ENCODE results near the gene C18orf63.

Gene C18orf63

DNA sequence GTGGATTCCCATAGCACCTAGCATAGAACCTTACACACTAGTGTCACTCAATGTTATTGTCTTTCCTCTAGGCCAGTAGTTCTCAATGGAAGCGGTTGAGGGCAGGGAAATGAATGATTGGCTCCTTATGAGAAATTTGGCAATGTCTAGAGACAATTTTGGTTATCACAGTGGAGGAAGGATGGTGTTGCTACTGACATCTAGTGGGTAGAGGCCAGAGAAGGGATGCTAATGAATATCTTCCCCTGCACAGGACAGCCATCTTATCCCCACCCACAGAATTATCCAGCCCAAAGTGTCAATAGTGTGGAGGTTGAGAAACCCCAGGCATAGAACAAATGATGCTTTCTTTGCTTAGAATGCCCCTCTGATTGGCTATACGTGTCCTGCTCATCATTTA lies 15.8 kb downstream of the C18orf63 start:
- peak in 1 of 2 experiments; percentile 42 for DNase-seq

DNA sequence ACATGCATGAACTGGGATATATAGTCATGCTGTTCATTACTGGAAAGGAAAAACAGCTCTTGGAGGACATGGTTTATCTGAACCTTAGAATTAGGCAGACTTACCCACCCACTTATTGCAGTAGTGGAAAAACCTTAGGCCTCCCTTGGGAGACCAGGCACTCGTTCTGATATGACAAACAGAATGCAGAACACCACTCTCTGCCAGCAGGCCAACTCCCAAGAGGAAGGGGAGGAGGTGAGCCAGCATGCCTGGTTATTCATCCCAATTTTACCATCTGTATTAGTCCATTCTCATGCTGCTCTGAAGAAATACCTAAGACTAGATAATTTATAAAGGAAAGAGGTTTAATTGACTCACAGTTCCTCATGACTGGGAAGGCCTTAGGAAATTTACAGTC lies 17.5 kb downstream of the C18orf63 start:
- DNase-seq, result no peak

DNA sequence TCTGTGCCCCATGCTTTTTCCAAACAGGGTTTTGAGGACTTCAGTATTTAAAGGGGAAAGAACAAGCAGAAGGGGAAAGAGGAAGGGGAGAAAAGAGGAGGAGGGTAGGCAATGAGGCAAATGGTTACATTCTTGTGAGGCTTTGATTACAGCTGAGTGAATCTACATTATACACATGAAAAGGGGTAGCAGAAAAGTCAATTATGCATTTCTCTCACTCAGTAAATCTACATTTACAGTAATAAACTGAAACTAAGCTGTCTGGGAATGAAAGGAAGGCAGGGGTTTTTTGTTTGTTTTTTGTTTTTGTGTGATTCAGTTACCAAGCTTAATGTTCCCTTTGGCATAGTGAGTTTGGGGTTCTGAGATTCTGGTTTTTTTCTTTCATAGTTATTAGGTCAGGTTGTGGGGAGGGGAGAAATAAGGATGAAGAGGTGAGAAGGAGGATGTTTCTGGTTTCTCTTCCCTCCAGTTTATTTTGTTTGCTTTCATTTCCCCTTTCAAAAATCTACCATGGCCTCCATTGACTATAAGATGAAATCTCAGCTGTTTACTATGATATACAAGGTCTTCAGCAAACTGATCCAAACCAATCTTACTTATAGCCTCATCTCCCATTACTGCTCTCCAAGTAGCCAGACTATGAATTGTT lies 18.7 kb downstream of the C18orf63 start:
- DNase-seq, result no peak

DNA sequence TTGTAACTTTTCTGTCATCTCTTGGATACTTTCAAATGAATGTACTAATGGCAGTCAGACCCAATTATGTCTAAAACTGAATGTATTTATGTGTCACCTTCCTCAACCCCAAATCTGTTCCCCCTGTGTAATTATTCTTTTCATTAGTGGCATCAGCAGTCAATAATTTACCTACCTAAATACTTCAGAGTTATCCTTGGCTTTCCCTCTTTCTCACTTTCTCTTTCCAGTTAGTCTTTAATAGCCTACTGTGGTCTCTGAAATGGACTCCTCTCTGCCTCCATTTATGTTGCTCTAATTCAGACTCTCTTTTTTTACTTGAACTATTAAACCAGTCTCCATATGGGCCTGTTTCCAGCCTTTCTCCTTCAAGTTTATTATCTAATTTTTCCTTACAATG lies 21.0 kb downstream of the C18orf63 start:
- no peak for DNase-seq

DNA sequence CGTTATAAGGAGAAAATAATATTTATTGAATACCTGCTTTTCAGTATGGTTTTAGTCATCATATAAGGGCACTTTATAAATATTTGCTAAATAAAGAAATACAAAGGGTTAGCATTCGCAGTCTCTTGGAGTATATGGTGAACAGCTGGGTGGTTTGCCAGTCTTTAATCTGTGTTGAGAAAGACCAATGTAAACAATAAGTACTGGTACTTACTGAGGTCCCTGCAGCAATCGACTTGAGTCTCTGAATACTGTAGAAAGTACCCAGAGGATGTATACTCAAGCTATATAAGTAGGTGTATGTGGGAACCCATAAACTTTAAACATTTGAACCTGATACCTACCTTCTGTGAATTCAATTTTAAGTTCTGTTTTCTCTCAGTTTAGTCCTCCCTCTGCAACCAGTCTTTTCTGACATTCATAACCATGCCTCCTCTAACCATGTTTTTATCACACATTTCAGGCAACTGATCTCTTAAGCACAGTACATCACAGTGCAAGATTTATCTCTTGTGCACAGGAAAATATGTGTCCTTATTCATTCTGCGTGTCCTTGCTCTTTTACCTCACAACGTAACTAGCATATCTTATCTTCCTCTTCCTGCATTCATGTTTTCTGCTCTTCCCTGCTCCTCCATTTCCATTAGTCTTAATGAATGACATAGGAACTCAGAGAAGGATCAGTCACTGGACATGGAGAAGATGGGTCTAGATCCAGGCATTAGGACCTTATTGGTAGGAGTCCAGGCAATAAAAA lies 21.7 kb downstream of the C18orf63 start:
- DNase-seq, result no peak

GRCh38 chr18:74337912-74338309 lies 22.3 kb downstream of the C18orf63 start:
- no peak for DNase-seq

- DNase-seq, result peak; percentile 45 to 70
Measured at GRCh38 chr18:74342416-74343043, 26.9 kb downstream of the C18orf63 start.

- DNase-seq, result no peak
Measured at GRCh38 chr18:74346206-74346605, 30.6 kb downstream of the C18orf63 start.

GRCh38 chr18:74348581-74348980 lies 32.9 kb downstream of the C18orf63 start:
- no peak for DNase-seq

DNA sequence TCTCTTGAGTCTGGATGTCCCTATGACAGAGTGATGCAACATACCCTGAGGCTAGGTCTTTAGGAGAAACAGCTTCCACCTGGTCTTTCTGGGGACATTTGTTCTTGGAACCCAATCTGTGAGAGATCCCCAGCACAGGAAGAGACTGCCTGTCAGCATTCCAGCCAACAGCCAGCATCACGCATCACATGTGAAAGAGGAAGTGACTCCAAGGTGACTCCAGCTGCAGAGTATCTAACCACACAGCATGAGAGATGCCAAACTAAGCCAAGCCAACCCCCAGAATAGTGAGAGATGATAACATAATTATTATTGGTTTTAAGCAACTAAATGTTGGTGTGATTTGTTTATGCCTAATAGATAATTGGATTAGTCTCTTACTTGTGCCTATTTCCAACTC lies 35.7 kb downstream of the C18orf63 start:
- peak; percentile 24 to 39 for DNase-seq

DNA sequence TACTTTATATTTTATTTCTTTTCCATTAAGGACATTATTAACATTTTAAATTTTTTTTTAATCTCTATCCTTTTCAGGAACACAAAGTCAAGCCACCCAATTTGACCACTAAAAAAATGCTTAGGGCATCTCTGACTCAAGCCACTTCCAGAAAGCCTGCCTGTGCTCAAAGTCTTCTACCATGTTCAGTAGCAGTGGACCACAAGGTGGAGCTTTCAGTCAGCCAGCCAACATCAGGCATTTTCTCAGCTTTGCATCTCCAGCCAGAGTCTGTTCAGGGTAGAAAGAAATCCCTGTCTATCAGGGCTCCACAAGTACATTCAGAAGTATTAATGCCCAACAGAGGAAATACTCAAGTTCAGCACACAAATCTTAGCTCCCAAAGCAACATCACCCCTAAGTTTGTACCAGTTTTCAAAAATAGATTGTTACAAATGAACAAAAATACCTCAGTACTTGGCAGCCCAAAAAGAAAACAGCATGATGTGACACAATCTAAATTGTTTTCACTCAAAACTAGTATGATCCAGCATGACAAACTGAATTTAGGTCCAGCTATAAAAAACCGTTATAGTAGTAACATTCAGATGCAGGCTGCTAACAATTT lies 37.6 kb downstream of the C18orf63 start:
- peak; percentile 46 to 67 for DNase-seq

DNA sequence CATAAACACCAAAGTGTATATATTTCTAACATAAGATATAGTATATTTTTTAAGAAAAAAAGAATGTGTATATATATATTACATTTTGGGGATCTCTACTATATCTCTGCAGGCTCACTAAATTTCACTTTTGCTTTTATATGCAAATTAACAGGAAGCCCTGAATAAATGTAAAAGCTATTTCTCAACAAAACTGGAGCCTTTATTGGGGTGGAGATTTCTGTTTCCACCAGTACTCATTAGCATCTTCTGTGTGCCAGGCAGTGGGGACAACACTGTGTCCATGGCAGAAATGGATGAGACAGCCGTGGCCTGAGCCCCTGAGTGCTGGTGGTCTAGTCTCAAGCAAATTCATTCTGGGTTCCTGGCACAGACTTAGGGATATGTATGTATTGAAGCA lies 41.3 kb downstream of the C18orf63 start:
- DNase-seq, result no peak

GRCh38 chr18:74360852-74361655 lies 45.4 kb downstream of the C18orf63 start:
- DNase-seq, result no peak

GRCh38 chr18:74367905-74368304 lies 52.3 kb downstream of the C18orf63 start:
- no peak for DNase-seq

DNA sequence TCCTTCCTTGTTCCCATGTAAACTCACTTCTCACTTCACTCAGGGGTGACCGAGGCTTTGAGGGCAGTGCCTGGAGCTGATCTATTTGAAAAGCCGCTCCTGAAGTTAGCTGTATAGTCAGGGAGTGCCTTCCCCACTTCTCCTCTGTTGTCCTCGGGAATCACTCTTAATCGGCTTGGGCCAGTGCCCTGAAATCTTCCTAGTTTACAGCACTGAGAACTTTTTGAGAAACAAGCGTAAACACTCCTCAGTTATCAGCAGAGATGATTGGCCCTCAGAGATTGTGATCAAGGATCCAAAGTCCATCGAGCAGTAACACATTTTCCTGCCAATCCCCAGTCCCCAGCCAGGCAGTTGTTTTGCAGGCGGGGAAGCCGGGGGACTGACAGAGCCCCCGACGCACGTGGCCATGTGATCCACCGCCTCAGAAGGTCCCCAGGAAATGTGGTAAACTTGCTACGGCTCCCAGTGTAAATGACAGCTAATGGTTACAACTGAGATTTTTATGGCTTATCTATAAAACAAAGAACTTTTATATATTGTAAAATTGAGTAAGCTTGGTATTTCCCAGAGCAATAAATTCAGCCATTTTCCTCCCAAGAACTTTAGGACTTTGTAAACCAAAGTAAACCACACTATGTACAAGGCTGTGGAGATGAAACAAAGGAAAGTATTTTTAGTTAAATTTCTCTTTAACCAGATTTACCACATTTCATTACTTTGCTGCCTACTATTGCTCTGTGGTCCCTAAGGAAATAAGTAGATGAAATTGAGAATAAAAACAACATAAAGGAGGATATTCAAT lies 53.5 kb downstream of the C18orf63 start:
- DNase-seq, result no peak

DNA sequence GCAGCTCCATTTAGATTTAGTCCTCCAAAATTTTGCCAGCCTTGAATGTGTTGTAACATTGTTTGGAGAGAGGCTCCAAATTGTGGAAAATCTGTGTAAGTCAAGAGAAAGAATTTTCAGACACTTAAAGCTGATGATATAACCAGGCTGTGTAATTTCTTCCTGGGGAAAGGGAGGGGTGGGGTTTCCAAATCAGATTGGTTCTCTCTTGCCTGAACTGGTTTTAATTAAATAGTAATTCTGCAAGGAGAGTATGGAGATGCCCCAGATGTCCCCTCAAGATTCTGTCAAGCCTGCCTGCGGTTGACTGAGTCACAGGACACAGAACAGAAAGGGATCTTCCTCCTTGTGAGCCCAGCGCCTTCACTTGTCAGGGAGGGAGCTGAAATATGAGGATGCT lies 54.5 kb downstream of the C18orf63 start:
- no peak for DNase-seq

DNA sequence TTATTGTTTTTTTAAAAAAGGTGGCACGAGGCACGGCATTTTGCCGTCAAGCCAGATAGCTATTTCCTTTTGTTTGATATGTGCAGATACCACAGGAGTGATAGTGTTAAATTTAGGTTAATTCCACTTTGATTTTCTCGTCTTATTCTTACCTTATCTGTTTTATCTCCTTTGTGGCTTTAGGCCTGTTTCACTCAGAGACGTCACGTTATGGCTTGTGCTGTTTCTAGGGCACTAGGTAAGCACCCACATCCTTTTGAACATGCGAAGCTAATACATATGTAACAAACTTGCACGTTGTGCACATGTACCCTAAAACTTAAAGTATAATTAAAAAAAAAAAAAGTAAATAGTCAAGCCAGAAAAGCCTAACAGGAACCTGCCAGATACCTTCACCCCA lies 57.8 kb downstream of the C18orf63 start:
- DNase-seq, result no peak

DNA sequence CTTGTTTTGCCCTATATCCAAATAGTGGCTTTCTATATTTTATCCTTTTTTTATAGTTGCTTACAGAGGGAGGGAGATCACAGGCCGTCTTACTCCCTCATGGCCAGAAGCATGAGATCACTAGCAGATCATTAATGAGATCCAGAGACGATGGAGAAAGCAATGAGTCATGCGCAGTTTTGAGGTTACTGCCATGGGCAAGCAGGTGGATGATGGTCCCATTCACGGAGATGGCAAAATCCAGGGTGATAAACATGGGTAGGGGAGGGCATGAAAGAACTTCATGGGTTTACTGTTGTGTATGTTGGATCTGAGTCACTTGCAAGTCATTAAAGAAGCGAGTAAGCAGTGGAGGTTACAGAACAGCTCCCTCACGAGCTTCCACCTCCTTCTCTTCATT lies 60.4 kb downstream of the C18orf63 start:
- DNase-seq, result no peak

- DNase-seq, result no peak
Measured at GRCh38 chr18:74376523-74376922, 60.9 kb downstream of the C18orf63 start.

GRCh38 chr18:74377776-74378175 lies 62.1 kb downstream of the C18orf63 start:
- no peak for DNase-seq

- DNase-seq, result no peak
Measured at GRCh38 chr18:74378179-74378682, 62.6 kb downstream of the C18orf63 start.

- DNase-seq, result no peak
Measured at GRCh38 chr18:74380916-74381315, 65.3 kb downstream of the C18orf63 start.
